ENCODE data around the gene ENTPD8.
A peak's percentile ranks its signal among the peaks of the same experiment; 100 is the strongest.
"Not testable (repeated sequence)": the region's sequence is repeated elsewhere in the genome, so short reads cannot be mapped to it uniquely, and the experiment has no call there.

ENTPD8 gene

GRCh38 chr9:137411645-137412380 is 29.3 kb downstream of the ENTPD8 start:
- DNase-seq (ENCODE audit: low read depth in 1 of 2, low spot score in 1 of 2), result no peak

GRCh38 chr9:137411260-137411644 is 29.9 kb downstream of the ENTPD8 start:
- no peak for DNase-seq (ENCODE audit: low read depth in 1 of 2, low spot score in 1 of 2)

- no peak for DNase-seq (ENCODE audit: low read depth in 1 of 2, low spot score in 1 of 2)
Observed at GRCh38 chr9:137410891-137411249, 30.3 kb downstream of the ENTPD8 start.

GRCh38 chr9:137410236-137410890 is 30.8 kb downstream of the ENTPD8 start:
- not testable (repeated sequence) for DNase-seq (ENCODE audit: low read depth in 1 of 2, low spot score in 1 of 2)

GRCh38 chr9:137409515-137409914 is 31.6 kb downstream of the ENTPD8 start:
- DNase-seq (ENCODE audit: low read depth in 1 of 2, low spot score in 1 of 2), result no peak

GRCh38 chr9:137408651-137409405 is 32.3 kb downstream of the ENTPD8 start:
- no peak for DNase-seq (ENCODE audit: low read depth in 1 of 2, low spot score in 1 of 2)

- DNase-seq (ENCODE audit: low read depth in 1 of 2, low spot score in 1 of 2), result no peak
Observed at GRCh38 chr9:137407590-137408300, 33.4 kb downstream of the ENTPD8 start.

GRCh38 chr9:137406876-137407589 is 34.1 kb downstream of the ENTPD8 start:
- DNase-seq (ENCODE audit: low read depth in 1 of 2, low spot score in 1 of 2), result peak; percentile 33 to 47

- no peak for DNase-seq (ENCODE audit: low read depth in 1 of 2, low spot score in 1 of 2)
Observed at GRCh38 chr9:137406085-137406760, 34.9 kb downstream of the ENTPD8 start.

- DNase-seq (ENCODE audit: low read depth in 1 of 2, low spot score in 1 of 2), result no peak
Observed at GRCh38 chr9:137405677-137406081, 35.5 kb downstream of the ENTPD8 start.

GRCh38 chr9:137404961-137405567 is 36.1 kb downstream of the ENTPD8 start:
- no peak for DNase-seq (ENCODE audit: low read depth in 1 of 2, low spot score in 1 of 2)

GRCh38 chr9:137403269-137403668 is 37.9 kb downstream of the ENTPD8 start:
- DNase-seq (ENCODE audit: low read depth in 1 of 2, low spot score in 1 of 2), result no peak

- no peak for DNase-seq (ENCODE audit: low read depth in 1 of 2, low spot score in 1 of 2)
Observed at GRCh38 chr9:137402746-137403145, 38.4 kb downstream of the ENTPD8 start.

- no peak for DNase-seq (ENCODE audit: low read depth in 1 of 2, low spot score in 1 of 2)
Observed at GRCh38 chr9:137398561-137399468, 42.3 kb downstream of the ENTPD8 start.

- DNase-seq (ENCODE audit: low read depth in 1 of 2, low spot score in 1 of 2), result no peak
Observed at GRCh38 chr9:137397675-137398423, 43.3 kb downstream of the ENTPD8 start.

GRCh38 chr9:137396634-137397367 is 44.4 kb downstream of the ENTPD8 start:
- DNase-seq (ENCODE audit: low read depth in 1 of 2, low spot score in 1 of 2), result no peak

- DNase-seq (ENCODE audit: low read depth in 1 of 2, low spot score in 1 of 2), result no peak
Observed at GRCh38 chr9:137396227-137396626, 44.9 kb downstream of the ENTPD8 start.

GRCh38 chr9:137395666-137396010 is 45.5 kb downstream of the ENTPD8 start:
- no peak for DNase-seq (ENCODE audit: low read depth in 1 of 2, low spot score in 1 of 2)
